Liver (tissue), 9 donors: Measurements from ENCODE around the gene RBMS3. TPM values are rescaled to one million over a fixed set of nuclear protein-coding genes. Genes with fewer than 3 reads are reported as not detected.

Experiments used
- DNase-seq: peaks from one replicate; pipeline ENCODE4 v3.0.0-alpha.2; 2017; ENCODE audit warnings: low spot score
- H3K27ac ChIP-seq, 2 donors: one replicate each; pipeline ENCODE4 v1.7.0; 2013; ENCODE audit warnings: inconsistent platforms in 2 of 2, low read length in 2 of 2, control low read depth in 1 of 2, low read depth in 1 of 2, mild to moderate bottlenecking in 1 of 2
- H3K27me3 ChIP-seq, 4 donors: one replicate each; pipeline versions ENCODE4 v1.6.1 to v1.7.0; 2013; ENCODE audit warnings: low read length in 3 of 4, inconsistent platforms in 1 of 4, mild to moderate bottlenecking in 1 of 4, moderate library complexity in 1 of 4; ENCODE audit not compliant: control insufficient read depth in 4 of 4, insufficient read depth in 4 of 4
- H3K36me3 ChIP-seq, 4 donors: one replicate each; pipeline versions ENCODE4 v1.6.1 to v1.7.0; 2013; ENCODE audit warnings: low read length in 3 of 4, mild to moderate bottlenecking in 3 of 4, low read depth in 1 of 4, moderate library complexity in 1 of 4; ENCODE audit not compliant: control insufficient read depth in 4 of 4, insufficient read depth in 3 of 4
- H3K4me1 ChIP-seq, 4 donors: one replicate each; pipeline versions ENCODE4 v1.6.1 to v1.7.0; 2013; ENCODE audit warnings: low read length in 3 of 4, mild to moderate bottlenecking in 3 of 4, moderate library complexity in 1 of 4; ENCODE audit not compliant: control insufficient read depth in 4 of 4, insufficient read depth in 4 of 4
- H3K4me3 ChIP-seq, 3 donors: one replicate each; pipeline versions ENCODE4 v1.6.1 to v1.7.0; 2013; ENCODE audit warnings: low read length in 3 of 3, control low read depth in 1 of 3, low read depth in 1 of 3, mild to moderate bottlenecking in 1 of 3
- H3K9ac ChIP-seq, 2 donors: one replicate each; pipeline ENCODE4 v1.7.0; 2013; ENCODE audit warnings: low read length in 2 of 2, mild to moderate bottlenecking in 2 of 2, moderate library complexity in 2 of 2, control low read depth in 1 of 2, low read depth in 1 of 2
- H3K9me3 ChIP-seq, 4 donors: one replicate each; pipeline versions ENCODE4 v1.6.1 to v1.7.0; 2013; ENCODE audit warnings: low read length in 3 of 4; ENCODE audit not compliant: control insufficient read depth in 4 of 4
- EGR1 ChIP-seq, 2 donors: IDR thresholded peaks; 2 replicates each; pipeline ENCODE4 v1.6.1; 2016 to 2018; ENCODE audit warnings: antibody characterized with exemption in 2 of 2, low read depth in 2 of 2
- FOXA1 ChIP-seq: IDR thresholded peaks from 2 replicates; pipeline ENCODE4 v1.6.1; 2016; ENCODE audit warnings: antibody characterized with exemption
- FOXA2 ChIP-seq: IDR thresholded peaks from 2 replicates; pipeline ENCODE4 v1.6.1; 2016; ENCODE audit warnings: antibody characterized with exemption
- GABPA ChIP-seq, 2 donors: IDR thresholded peaks in 1 of 2; conservative IDR thresholded peaks in 1 of 2; 2 replicates each; pipeline ENCODE4 v1.6.1; 2016; ENCODE audit warnings: antibody characterized with exemption in 2 of 2, mild to moderate bottlenecking in 1 of 2, moderate library complexity in 1 of 2
- HNF4A ChIP-seq, 2 donors: conservative IDR thresholded peaks; 2 replicates each; pipeline ENCODE4 v1.6.1; 2016; ENCODE audit warnings: antibody characterized with exemption in 2 of 2, mild to moderate bottlenecking in 2 of 2
- HNF4G ChIP-seq: IDR thresholded peaks from 2 replicates; pipeline ENCODE4 v1.6.1; 2016; ENCODE audit warnings: antibody characterized with exemption
- JUND ChIP-seq, 2 donors: IDR thresholded peaks; 2 replicates each; pipeline ENCODE4 v1.6.1; 2016; ENCODE audit warnings: antibody characterized with exemption in 2 of 2
- NR2F2 ChIP-seq: IDR thresholded peaks from 2 replicates; pipeline ENCODE4 v1.6.1; 2016; ENCODE audit warnings: antibody characterized with exemption
- RAD21 ChIP-seq, 2 donors: IDR thresholded peaks; 2 replicates each; pipeline ENCODE4 v1.6.1; 2016; ENCODE audit warnings: antibody characterized with exemption in 2 of 2, mild to moderate bottlenecking in 2 of 2
- RXRA ChIP-seq, 2 donors: IDR thresholded peaks; 2 replicates each; pipeline ENCODE4 v1.6.1; 2017 to 2018; ENCODE audit warnings: antibody characterized with exemption in 2 of 2, mild to moderate bottlenecking in 1 of 2
- TAF1 ChIP-seq: conservative IDR thresholded peaks from 2 replicates; pipeline ENCODE4 v1.6.1; 2016; ENCODE audit warnings: antibody characterized with exemption, mild to moderate bottlenecking
- YY1 ChIP-seq: IDR thresholded peaks from 2 replicates; pipeline ENCODE4 v1.6.1; 2016; ENCODE audit warnings: antibody characterized with exemption, mild to moderate bottlenecking
- WGBS: extraction: QIAGEN DNeasy Blood & Tissue Kit; methylation state at CpG from one replicate; pipeline ENCODE4 v1.1.7; 2013; 5-methylcytosine and 5-hydroxymethylcytosine counted together
- polyA plus RNA-seq, 2 donors: library from polyadenylated mRNA; stranded (reverse) in 1 of 2; unstranded in 1 of 2; fragments of 200-250 nt in 1 of 2; fragments of >200 nt in 1 of 2; fragmentation: Nextera tagmentation in 1 of 2; extraction: Ambion mirVana in 1 of 2; gene quantifications; one replicate each; pipeline versions ENCODE4 v1.2.1 to v1.2.3, GENCODE V29; 2013 to 2015
- total RNA-seq, 2 donors: library from RNA; depleted of rRNA; stranded (reverse); fragments of >200 nt; gene quantifications; one replicate each; pipeline ENCODE4 v1.2.3, GENCODE V29; 2014
- TF ChIP-seq, protein P1 (sequence below): IDR thresholded peaks from 2 replicates; pipeline ENCODE4 v1.6.1; 2016; ENCODE audit warnings: antibody characterized with exemption, mild to moderate bottlenecking
- TF ChIP-seq, protein P2 (sequence below): IDR thresholded peaks from 2 replicates; pipeline ENCODE4 v1.6.1; 2016; ENCODE audit warnings: antibody characterized with exemption
- TF ChIP-seq, protein P3 (sequence below): IDR thresholded peaks from 2 replicates; pipeline ENCODE4 v1.6.1; 2016; ENCODE audit warnings: antibody characterized with exemption
- donor health status: healthy.
- donor health status: healthy.
- donor health status: healthy.
- donor health status: healthy.
- donor health status: healthy.

RBMS3 gene
- total and polyA plus RNA-seq, 4 donors: 1.2 to 14.9 (median 9.3) TPM

DNA sequence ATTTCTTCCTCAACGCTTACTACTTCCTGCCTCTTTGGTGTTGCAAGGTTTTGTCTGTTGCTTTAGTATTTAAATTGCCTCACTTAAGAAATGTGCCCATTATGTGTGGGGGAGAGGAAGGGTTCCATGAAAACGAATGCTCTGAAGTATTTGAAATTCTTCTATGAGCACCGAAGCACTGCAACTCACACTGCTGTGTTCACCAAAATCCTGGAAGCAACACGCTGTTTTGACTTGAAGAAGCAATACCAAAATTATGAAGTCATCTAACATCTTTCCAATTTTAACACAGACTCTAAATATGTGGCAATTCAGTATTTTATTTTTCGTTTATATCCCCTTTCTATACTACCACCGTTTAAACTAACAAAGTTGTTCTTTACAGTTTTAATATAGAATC, 101.5 kb downstream of the RBMS3 start:
- Histone ChIP-seq H3K4me3 (no peak overlapping the region), H3K27me3 (no peaks in the 10 kb centered on the region), H3K4me1 (no peaks in the 10 kb centered on the region), H3K9ac (no peak overlapping the region), H3K27ac (no peak overlapping the region), H3K9me3 (no peaks in the 10 kb centered on the region), H3K36me3 (no peaks in the 10 kb centered on the region)
- TF ChIP-seq RXRA (IDR thresholded peaks at IDR 0.05) (no peak), GABPA (IDR thresholded peaks at IDR 0.05 in 1 of 2, conservative IDR thresholded peaks at IDR 0.05 in 1 of 2) (no peak), EGR1 (IDR thresholded peaks at IDR 0.05; ENCODE audit: low read depth in 2 of 2) (no peak), RAD21 (IDR thresholded peaks at IDR 0.05) (no peak), HNF4G (no peak), JUND (IDR thresholded peaks at IDR 0.05) (no peak), NR2F2 (no peak), FOXA2 (no peak), YY1 (no peak), FOXA1 (no peak), TAF1 (no peak), HNF4A (conservative IDR thresholded peaks at IDR 0.05) (no peak)
- TF ChIP-seq, protein P1, sequence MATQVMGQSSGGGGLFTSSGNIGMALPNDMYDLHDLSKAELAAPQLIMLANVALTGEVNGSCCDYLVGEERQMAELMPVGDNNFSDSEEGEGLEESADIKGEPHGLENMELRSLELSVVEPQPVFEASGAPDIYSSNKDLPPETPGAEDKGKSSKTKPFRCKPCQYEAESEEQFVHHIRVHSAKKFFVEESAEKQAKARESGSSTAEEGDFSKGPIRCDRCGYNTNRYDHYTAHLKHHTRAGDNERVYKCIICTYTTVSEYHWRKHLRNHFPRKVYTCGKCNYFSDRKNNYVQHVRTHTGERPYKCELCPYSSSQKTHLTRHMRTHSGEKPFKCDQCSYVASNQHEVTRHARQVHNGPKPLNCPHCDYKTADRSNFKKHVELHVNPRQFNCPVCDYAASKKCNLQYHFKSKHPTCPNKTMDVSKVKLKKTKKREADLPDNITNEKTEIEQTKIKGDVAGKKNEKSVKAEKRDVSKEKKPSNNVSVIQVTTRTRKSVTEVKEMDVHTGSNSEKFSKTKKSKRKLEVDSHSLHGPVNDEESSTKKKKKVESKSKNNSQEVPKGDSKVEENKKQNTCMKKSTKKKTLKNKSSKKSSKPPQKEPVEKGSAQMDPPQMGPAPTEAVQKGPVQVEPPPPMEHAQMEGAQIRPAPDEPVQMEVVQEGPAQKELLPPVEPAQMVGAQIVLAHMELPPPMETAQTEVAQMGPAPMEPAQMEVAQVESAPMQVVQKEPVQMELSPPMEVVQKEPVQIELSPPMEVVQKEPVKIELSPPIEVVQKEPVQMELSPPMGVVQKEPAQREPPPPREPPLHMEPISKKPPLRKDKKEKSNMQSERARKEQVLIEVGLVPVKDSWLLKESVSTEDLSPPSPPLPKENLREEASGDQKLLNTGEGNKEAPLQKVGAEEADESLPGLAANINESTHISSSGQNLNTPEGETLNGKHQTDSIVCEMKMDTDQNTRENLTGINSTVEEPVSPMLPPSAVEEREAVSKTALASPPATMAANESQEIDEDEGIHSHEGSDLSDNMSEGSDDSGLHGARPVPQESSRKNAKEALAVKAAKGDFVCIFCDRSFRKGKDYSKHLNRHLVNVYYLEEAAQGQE: no peak
- TF ChIP-seq, protein P2, sequence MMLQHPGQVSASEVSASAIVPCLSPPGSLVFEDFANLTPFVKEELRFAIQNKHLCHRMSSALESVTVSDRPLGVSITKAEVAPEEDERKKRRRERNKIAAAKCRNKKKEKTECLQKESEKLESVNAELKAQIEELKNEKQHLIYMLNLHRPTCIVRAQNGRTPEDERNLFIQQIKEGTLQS: no peak
- TF ChIP-seq, protein P3, sequence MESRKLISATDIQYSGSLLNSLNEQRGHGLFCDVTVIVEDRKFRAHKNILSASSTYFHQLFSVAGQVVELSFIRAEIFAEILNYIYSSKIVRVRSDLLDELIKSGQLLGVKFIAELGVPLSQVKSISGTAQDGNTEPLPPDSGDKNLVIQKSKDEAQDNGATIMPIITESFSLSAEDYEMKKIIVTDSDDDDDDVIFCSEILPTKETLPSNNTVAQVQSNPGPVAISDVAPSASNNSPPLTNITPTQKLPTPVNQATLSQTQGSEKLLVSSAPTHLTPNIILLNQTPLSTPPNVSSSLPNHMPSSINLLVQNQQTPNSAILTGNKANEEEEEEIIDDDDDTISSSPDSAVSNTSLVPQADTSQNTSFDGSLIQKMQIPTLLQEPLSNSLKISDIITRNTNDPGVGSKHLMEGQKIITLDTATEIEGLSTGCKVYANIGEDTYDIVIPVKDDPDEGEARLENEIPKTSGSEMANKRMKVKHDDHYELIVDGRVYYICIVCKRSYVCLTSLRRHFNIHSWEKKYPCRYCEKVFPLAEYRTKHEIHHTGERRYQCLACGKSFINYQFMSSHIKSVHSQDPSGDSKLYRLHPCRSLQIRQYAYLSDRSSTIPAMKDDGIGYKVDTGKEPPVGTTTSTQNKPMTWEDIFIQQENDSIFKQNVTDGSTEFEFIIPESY: no peak
- WGBS: 85% methylated on average over 6 of the region's 6 CpGs
- DNase-seq: no peak

DNA sequence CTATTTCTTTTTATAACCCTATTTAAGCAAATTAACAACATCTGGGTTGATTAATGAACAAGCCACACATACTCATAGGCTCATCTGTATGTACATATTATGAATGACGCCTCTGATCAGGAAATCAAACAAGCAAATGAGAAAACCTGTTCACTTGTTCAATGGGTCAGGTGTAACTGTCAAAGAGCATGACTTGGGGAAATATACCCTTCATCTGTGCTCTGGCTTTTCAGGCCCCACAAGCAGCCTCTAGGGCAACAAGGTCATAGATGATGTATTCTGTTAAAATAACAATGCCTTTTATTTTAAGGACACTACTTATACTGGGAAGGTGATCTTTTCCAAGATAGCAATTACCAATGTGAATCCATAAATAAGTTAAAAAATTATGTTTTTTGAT, 102.0 kb downstream of the RBMS3 start:
- H3K9ac ChIP-seq: no peak overlapping the region
- no peak for TF ChIP-seq HNF4G
- no peak for TF ChIP-seq HNF4A (conservative IDR thresholded peaks at IDR 0.05)
- TF ChIP-seq JUND (IDR thresholded peaks at IDR 0.05): no peak
- no peaks in the 10 kb centered on the region for H3K4me1 ChIP-seq
- H3K36me3 ChIP-seq: no peaks in the 10 kb centered on the region
- WGBS: 88% methylated on average over 1 of the region's 1 CpG
- no peak for DNase-seq
- H3K27me3 ChIP-seq: no peaks in the 10 kb centered on the region
- no peak overlapping the region for H3K4me3 ChIP-seq
- no peaks in the 10 kb centered on the region for H3K9me3 ChIP-seq
- no peak overlapping the region for H3K27ac ChIP-seq
